ENCODE results near the gene TRABD2B.

Gene TRABD2B

GRCh38 chr1:47871799-47872353 lies 125.3 kb downstream of the TRABD2B start:
- DNase-seq: no peak

- no peak for DNase-seq
Observed at GRCh38 chr1:47870946-47871676, 126.1 kb downstream of the TRABD2B start.

- DNase-seq: no peak
Observed at GRCh38 chr1:47870480-47870879, 126.7 kb downstream of the TRABD2B start.

- DNase-seq: no peak
Observed at GRCh38 chr1:47868348-47868676, 128.9 kb downstream of the TRABD2B start.

- DNase-seq: no peak
Observed at GRCh38 chr1:47867438-47868347, 129.5 kb downstream of the TRABD2B start.

GRCh38 chr1:47866601-47867437 lies 130.4 kb downstream of the TRABD2B start:
- no peak for DNase-seq

- no peak for DNase-seq
Observed at GRCh38 chr1:47865881-47866535, 131.2 kb downstream of the TRABD2B start.

GRCh38 chr1:47859092-47859743 lies 138.0 kb downstream of the TRABD2B start:
- DNase-seq: no peak

GRCh38 chr1:47856996-47857395 lies 140.2 kb downstream of the TRABD2B start:
- no peak for DNase-seq

- no peak for DNase-seq
Observed at GRCh38 chr1:47855230-47855629, 142.0 kb downstream of the TRABD2B start.

- no peak for DNase-seq
Observed at GRCh38 chr1:47854552-47855144, 142.5 kb downstream of the TRABD2B start.

GRCh38 chr1:47853852-47854251 lies 143.3 kb downstream of the TRABD2B start:
- DNase-seq: no peak

GRCh38 chr1:47853059-47853458 lies 144.1 kb downstream of the TRABD2B start:
- DNase-seq: no peak

GRCh38 chr1:47852006-47852718 lies 145.0 kb downstream of the TRABD2B start:
- DNase-seq: peak; percentile 13

- peak; percentile 9 for DNase-seq
Observed at GRCh38 chr1:47850451-47850850, 146.7 kb downstream of the TRABD2B start.

GRCh38 chr1:47849591-47850261 lies 147.5 kb downstream of the TRABD2B start:
- peak; percentile 16 for DNase-seq

GRCh38 chr1:47849005-47849521 lies 148.1 kb downstream of the TRABD2B start:
- peak; percentile 7 for DNase-seq

- DNase-seq: peak; percentile 13
Observed at GRCh38 chr1:47847763-47848162, 149.4 kb downstream of the TRABD2B start.

GRCh38 chr1:47844558-47844955 lies 152.6 kb downstream of the TRABD2B start:
- no peak for DNase-seq

All from right hindlimb (tissue), 1 donor.